Airway epithelial cell (primary cell): ENCODE measurements around the gene NCAPH2. TPM values are rescaled to one million over a fixed set of nuclear protein-coding genes. Genes with fewer than 3 reads are reported as not detected.

Source experiments
- total RNA-seq: library from RNA; depleted of rRNA; stranded (reverse); fragments of >200 nt; gene quantifications from 2 replicates; pipeline ENCODE4 v1.2.3, GENCODE V29; 2015

The NCAPH2 gene
- total RNA-seq = 38.6 and 55.7 TPM in 2 replicates

DNA sequence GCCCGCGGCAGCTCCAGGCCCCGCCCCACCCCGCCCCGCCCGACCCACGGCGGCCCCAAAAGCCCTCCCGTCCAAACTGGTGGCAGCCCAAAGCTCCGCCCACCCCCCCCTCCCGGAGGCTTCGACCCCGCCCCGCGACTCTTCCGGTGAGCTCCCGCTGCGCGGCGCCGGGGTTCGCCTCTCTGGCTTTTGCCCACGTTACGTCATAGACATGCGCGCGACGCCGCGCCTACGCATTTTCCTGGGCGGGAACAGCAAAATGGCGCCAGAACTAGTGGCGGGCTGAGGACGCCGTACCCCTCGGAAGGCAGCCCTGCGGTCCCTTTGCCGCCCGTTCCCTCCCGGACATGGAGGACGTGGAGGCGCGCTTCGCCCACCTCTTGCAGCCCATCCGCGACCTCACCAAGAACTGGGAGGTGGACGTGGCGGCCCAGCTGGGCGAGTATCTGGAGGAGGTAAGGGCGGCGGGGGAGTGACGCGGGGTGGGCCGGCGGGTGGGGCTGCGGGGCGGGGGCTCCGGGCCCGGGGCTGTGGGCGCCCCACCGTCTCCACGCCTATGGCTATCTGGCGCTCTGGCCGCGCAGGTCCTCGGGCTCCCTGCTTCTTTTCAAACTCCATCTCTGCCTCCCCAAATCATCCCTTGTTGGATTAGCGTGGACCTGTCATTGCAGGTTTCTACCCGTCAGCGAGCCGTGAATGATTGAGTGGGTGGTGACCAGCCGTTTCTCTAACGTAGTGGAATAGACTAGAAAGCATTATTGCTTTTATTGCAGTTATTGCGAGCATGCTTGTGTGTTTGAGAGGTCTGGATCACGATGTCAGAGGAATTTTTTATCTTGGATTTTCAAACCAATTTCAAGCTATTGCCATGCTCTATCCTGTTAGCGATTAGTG, at the start of gene NCAPH2:
NCAPH2 (plus strand) TSS at position 234 of the 894 bp plus-strand sequence; CDS start at position 348, 114 bp downstream.

GRCh38 chr22:50474710-50475651, 33.0 kb upstream of the NCAPH2 start, which contains the start of gene SBF1:
SBF1 (minus strand) TSS chr22:50475035; CDS start chr22:50474840, 195 bp downstream.

DNA sequence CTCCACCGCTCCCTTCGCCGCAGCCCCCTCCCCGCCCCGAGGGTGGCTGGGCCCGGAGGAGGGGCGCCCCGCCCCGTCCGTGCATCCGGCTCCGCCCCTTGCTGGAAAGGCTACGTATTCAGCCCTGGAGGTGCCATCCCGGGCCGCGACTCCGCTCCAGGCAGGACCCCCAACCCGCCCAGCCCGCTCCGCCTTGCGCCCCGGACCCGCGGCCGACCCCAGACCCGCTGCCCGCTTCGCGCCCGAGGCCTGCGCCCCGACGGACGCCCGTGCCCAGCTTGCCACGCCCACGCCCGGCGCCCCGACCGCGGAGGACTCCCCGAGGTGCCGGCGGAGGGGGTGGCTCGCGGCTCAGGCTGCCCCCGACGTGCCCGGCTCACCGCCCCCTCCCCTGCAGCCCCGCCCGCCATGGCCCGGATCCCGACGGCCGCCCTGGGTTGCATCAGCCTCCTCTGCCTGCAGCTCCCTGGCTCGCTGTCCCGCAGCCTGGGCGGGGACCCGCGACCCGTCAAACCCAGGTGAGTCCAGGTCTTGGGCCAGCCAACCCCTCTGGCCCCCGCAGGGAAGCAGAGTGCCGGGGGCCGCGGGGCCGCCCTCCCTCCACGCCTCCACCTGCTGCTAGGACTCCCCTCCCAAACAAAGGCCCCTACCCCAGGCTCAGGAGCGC, 26.5 kb upstream of the NCAPH2 start, which contains the start of gene ADM2:
ADM2 (plus strand) TSS at position 104 of the 667 bp plus-strand sequence; CDS start at position 409, 305 bp downstream.

GRCh38 chr22:50486561-50487289, 21.3 kb upstream of the NCAPH2 start, which contains the start of gene MIOX:
MIOX (plus strand) TSS chr22:50486859; CDS start chr22:50486898, 39 bp downstream.

GRCh38 chr22:50507421-50507990, 518 bp upstream of the NCAPH2 start, which contains the start of gene LMF2:
LMF2 (minus strand) TSS chr22:50507702; CDS start chr22:50507675, 27 bp downstream.

GRCh38 chr22:50525104-50525857, 17.3 kb downstream of the NCAPH2 start, which contains the start of gene SCO2:
SCO2 (minus strand) TSS chr22:50525598; CDS start chr22:50524411, 1,187 bp downstream.

DNA sequence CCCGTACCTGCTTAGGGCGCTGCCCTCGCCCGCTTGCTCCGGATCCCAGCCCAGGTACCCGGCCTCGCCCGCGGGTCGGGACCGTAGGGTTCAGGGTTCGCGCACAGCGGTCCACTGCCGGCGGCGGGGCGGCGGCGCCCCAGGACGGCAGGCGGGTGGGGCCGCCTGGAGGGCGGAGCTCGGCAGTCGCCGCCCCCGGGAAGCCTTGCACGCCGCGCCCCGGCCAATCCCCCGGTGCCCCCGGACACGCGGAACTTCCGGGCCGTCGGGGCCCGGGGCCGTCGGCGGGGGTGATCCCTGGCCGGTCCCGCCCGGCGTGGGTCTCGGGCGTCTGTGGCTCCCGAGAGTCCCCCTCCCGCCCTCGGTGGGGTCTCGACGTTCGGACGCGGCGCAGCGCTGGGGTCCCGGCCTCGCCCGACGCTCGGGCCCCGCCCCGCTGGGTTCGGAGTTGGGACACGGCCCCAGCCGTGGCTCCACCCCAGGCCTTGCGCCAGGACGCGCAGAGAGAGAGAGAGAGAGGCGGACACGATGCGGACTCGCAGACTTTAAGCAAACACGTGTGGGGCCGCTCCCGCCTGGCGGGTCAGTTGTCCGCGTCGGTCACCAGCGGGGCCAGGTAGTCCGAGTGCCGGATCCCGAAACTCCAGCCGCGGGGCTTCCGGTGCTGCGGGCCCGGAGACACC, 22.0 kb downstream of the NCAPH2 start, which contains the start of gene TYMP:
TYMP (minus strand) TSS at position 116 of the 683 bp plus-strand sequence. CDS start 303 bp downstream, outside the sequence.

DNA sequence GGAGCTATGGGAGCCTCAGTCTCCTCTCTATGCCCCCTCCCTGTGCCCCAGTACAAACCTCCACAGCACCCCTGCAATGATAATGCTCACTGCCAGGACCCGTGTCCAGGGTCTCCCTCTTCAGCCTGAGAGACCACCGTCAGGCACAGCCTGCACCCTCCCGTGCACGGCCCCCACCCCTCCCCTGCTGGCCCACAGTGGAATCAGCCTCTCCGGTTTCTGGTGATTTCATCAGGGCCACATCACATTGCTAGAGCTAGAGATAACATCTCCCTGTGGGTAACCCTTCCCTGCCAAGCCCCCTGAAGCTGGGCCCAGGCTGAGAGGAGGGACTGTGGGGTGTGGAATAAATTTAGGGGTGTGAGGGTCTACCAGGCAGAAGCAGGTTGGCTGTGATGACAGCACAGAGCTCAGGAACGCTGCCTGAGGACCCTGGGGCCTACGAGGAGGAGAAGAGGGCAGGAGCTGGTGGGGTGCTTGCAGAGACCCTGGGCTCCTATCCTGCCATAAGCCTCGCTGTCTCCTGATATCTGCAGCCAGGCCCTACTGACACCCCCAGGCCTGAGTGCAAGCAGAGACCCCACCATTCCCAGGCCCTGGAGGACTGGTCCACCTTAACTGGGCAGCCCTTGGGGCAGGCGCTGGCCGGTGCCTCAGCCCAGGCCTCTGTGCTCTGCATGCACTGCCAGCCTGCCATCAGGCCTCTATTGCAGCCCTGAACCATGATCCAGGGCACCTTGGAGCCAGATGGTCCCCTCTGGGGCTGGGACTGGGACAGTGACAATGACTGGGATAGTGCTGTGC, 37.7 kb downstream of the NCAPH2 start, which contains the start of gene KLHDC7B:
KLHDC7B (plus strand) TSS at position 378 of the 804 bp plus-strand sequence; CDS start at position 723, 345 bp downstream.

DNA sequence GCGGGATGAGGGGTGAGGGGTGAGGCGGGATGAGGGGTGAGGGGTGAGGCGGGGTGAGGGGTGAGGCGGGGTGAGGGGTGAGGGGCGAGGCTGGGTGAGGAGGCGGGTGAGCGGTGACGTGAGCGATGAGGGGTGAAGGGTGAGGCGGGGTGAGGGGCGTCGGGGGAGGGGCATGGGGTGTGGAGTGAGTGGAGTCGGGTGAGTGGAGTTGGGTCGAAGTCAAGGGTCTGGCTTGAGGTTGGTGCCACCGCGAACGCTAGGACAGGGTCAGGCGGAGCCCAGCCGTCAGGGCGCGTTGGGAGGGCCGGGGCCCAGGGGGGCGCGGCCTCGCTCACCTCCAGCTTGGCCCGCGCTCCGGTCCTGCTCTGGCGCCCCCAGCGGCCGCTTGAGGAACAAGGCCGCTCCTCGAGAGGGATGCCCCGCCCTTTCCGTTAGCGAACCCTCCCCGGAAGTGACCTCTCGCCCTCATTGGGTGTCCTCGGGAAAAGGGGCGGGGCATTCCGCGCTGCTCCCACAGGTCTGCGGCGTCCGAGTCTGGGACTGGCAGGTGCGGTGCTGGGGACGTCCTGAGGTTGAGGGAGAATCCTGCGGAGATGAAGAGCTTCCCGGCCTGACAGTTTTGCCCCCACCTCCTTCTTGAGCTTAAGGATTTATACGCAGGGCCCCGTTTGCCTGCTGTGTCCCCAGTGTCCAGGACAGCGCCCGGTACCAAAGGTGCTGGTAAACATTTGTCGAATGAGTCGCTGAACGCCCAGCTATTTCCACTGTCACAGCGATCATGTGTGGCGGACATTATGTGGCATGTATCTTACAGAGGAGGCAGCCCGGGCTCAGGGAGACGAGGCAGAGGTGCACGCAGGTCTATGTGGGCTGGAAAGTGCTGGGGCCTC, 54.7 kb downstream of the NCAPH2 start, which contains the start of gene SYCE3:
SYCE3 (minus strand) TSS at position 397 of the 890 bp plus-strand sequence. CDS start 6,514 bp downstream, outside the sequence.

Other genes with a start within 250 kb of the NCAPH2 start
- gene MAPK12, start 246.5 kb upstream of the NCAPH2 start, total RNA-seq = 17.8 and 19.5 TPM in 2 replicates
- 3.5 and 7.8 TPM in 2 replicates for gene MAPK11, start 237.8 kb upstream of the NCAPH2 start, total RNA-seq
- gene PLXNB2, start 200.6 kb upstream of the NCAPH2 start, total RNA-seq = 184 and 221 TPM in 2 replicates
- 0.37 and 1.3 TPM in 2 replicates for gene DENND6B, start 181.2 kb upstream of the NCAPH2 start, total RNA-seq
- 45.2 and 49.7 TPM in 2 replicates for gene PPP6R2, start 164.9 kb upstream of the NCAPH2 start, total RNA-seq
- gene SBF1, start 33.2 kb upstream of the NCAPH2 start, total RNA-seq = 62.7 and 82.7 TPM in 2 replicates
- 1.4 and 1.6 TPM in 2 replicates for gene ADM2, start 26.7 kb upstream of the NCAPH2 start, total RNA-seq
- not detected in 2 replicates for gene MIOX, start 21.4 kb upstream of the NCAPH2 start, total RNA-seq
- 46.5 and 55.9 TPM in 2 replicates for gene LMF2, start 522 bp upstream of the NCAPH2 start, total RNA-seq
- 1.8 TPM in 1 of 2 replicates, not detected in the other for gene SCO2, start 17.4 kb downstream of the NCAPH2 start, total RNA-seq
- gene TYMP, start 21.8 kb downstream of the NCAPH2 start, total RNA-seq = 41.4 and 51.3 TPM in 2 replicates
- gene KLHDC7B, start 37.7 kb downstream of the NCAPH2 start, total RNA-seq = not detected in 2 replicates
- 1.1 TPM in 1 of 2 replicates, not detected in the other for gene SYCE3, start 54.7 kb downstream of the NCAPH2 start, total RNA-seq
- gene CPT1B, start 70.2 kb downstream of the NCAPH2 start, total RNA-seq = 1.1 and 1.5 TPM in 2 replicates
- 27.2 and 42.6 TPM in 2 replicates for gene CHKB, start 74.6 kb downstream of the NCAPH2 start, total RNA-seq
- 0.35 and 0.65 TPM in 2 replicates for gene MAPK8IP2, start 92.6 kb downstream of the NCAPH2 start, total RNA-seq
- 39.0 and 44.2 TPM in 2 replicates for gene ARSA, start 119.9 kb downstream of the NCAPH2 start, total RNA-seq
- 1.8 and 3.1 TPM in 2 replicates for gene SHANK3, start 164.6 kb downstream of the NCAPH2 start, total RNA-seq
- gene ACR, start 230.0 kb downstream of the NCAPH2 start, total RNA-seq = not detected in 2 replicates